Raji (cell line): Measurements from ENCODE around the gene FAR1.

ENCODE experiments used
- POLR2A ChIP-seq: IDR thresholded peaks from 2 replicates; pipeline ENCODE4 v1.6.1; 2011; ENCODE audit warnings: low read depth, low read length, control low read depth; ENCODE audit not compliant: insufficient read depth

FAR1 gene

GRCh38 chr11:13691286-13691899 lies 22.9 kb downstream of the FAR1 start:
- TF ChIP-seq POLR2A = no peak

- TF ChIP-seq POLR2A = no peak
Observed at GRCh38 chr11:13692172-13692571, 23.7 kb downstream of the FAR1 start.

- TF ChIP-seq POLR2A = no peak
Observed at GRCh38 chr11:13694115-13694514, 25.6 kb downstream of the FAR1 start.

GRCh38 chr11:13695886-13696285 lies 27.4 kb downstream of the FAR1 start:
- no peak for TF ChIP-seq POLR2A

- TF ChIP-seq POLR2A = no peak
Observed at GRCh38 chr11:13697710-13698109, 29.2 kb downstream of the FAR1 start.

GRCh38 chr11:13698132-13698531 lies 29.7 kb downstream of the FAR1 start:
- no peak for TF ChIP-seq POLR2A

- TF ChIP-seq POLR2A = no peak
Observed at GRCh38 chr11:13699041-13699440, 30.6 kb downstream of the FAR1 start.

GRCh38 chr11:13699870-13700269 lies 31.4 kb downstream of the FAR1 start:
- no peak for TF ChIP-seq POLR2A

GRCh38 chr11:13701506-13701905 lies 33.0 kb downstream of the FAR1 start:
- TF ChIP-seq POLR2A = no peak

GRCh38 chr11:13702071-13702470 lies 33.6 kb downstream of the FAR1 start:
- no peak for TF ChIP-seq POLR2A

GRCh38 chr11:13705710-13706109 lies 37.2 kb downstream of the FAR1 start:
- no peak for TF ChIP-seq POLR2A

- TF ChIP-seq POLR2A = no peak
Observed at GRCh38 chr11:13713982-13714381, 45.5 kb downstream of the FAR1 start.

GRCh38 chr11:13717331-13717730 lies 48.9 kb downstream of the FAR1 start:
- TF ChIP-seq POLR2A = no peak

GRCh38 chr11:13718394-13718793 lies 49.9 kb downstream of the FAR1 start:
- no peak for TF ChIP-seq POLR2A

- no peak for TF ChIP-seq POLR2A
Observed at GRCh38 chr11:13720940-13721339, 52.5 kb downstream of the FAR1 start.

- no peak for TF ChIP-seq POLR2A
Observed at GRCh38 chr11:13721760-13722159, 53.3 kb downstream of the FAR1 start.

GRCh38 chr11:13726456-13726855 lies 58.0 kb downstream of the FAR1 start:
- TF ChIP-seq POLR2A = no peak
